Measurements from ENCODE around the gene CBFB.
A peak's percentile ranks its signal among the peaks of the same experiment; 100 is the strongest.

The CBFB gene

GRCh38 chr16:67144943-67145342 is 116.0 kb downstream of the CBFB start:
- no peak for DNase-seq

GRCh38 chr16:67145746-67146145 is 116.8 kb downstream of the CBFB start:
- no peak for DNase-seq

GRCh38 chr16:67146523-67147357 is 117.8 kb downstream of the CBFB start:
- no peak for DNase-seq

- DNase-seq = no peak
These were observed 118.6 kb downstream of the CBFB start for GRCh38 chr16:67147437-67148140.

GRCh38 chr16:67148221-67148620 is 119.3 kb downstream of the CBFB start:
- DNase-seq = no peak

- DNase-seq = no peak
These were observed 119.8 kb downstream of the CBFB start for GRCh38 chr16:67148656-67149275.

GRCh38 chr16:67149276-67150046 is 120.5 kb downstream of the CBFB start:
- no peak for DNase-seq

- peak; percentile 62 to 73 for DNase-seq
These were observed 121.3 kb downstream of the CBFB start for GRCh38 chr16:67150047-67150832.
